ENCODE measurements around the gene SLC37A1.

Gene SLC37A1

GRCh38 chr21:42586406-42586805 is 72.8 kb downstream of the SLC37A1 start:
- Histone ChIP-seq H3K4ac (ENCODE audit: low read depth in 1 of 2, low read length in 2 of 2) (no peak overlapping the region), H4K91ac (ENCODE audit: low read length) (no peak overlapping the region), H2AK5ac (ENCODE audit: low read length, severe bottlenecking) (no peak overlapping the region), H3K9me3 (ENCODE audit: control insufficient read depth, low read length) (no peaks in the 10 kb centered on the region), H3K14ac (ENCODE audit: low read length in 2 of 2) (no peak overlapping the region), H2BK120ac (ENCODE audit: low read depth, low read length) (no peak overlapping the region), H2BK5ac (ENCODE audit: low read depth, low read length, poor library complexity, severe bottlenecking) (no peak overlapping the region), H2BK12ac (ENCODE audit: low read length in 2 of 2) (no peak overlapping the region), H3K27ac (ENCODE audit: low read length, poor library complexity, severe bottlenecking) (no peak overlapping the region), H3K18ac (ENCODE audit: low read depth in 1 of 2, low read length in 2 of 2) (no peak overlapping the region), H3K4me1 (ENCODE audit: control insufficient read depth, insufficient read depth, low read depth, low read length) (peaks cover 3% of the 10 kb centered on the region), H4K8ac (ENCODE audit: low read length) (no peak overlapping the region), H3K36me3 (ENCODE audit: control insufficient read depth in 1 of 2, insufficient read depth in 2 of 2, low read depth in 1 of 2, low read length in 2 of 2) (peaks cover 0 to 3% of the 10 kb centered on the region in 2 experiments), H2AFZ (ENCODE audit: low read depth, low read length) (no peak overlapping the region), H2BK15ac (ENCODE audit: low read depth, poor library complexity, severe bottlenecking) (no peak overlapping the region), H3K79me1 (replicated peaks; ENCODE audit: low read length, poor library complexity, severe bottlenecking) (no peaks in the 10 kb centered on the region), H3K23ac (ENCODE audit: low read length in 2 of 2) (no peak overlapping the region), H3K4me3 (ENCODE audit: insufficient read depth in 1 of 2, low read depth in 1 of 2, low read length in 2 of 2) (no peak overlapping the region), H3K9ac (ENCODE audit: low read length) (no peak overlapping the region), H3K4me2 (ENCODE audit: low read length, poor library complexity, severe bottlenecking) (no peak overlapping the region), H3K27me3 (ENCODE audit: control insufficient read depth in 1 of 2, insufficient read depth in 1 of 2, low read length in 2 of 2) (peaks cover 5 to 35% of the 10 kb centered on the region in 2 experiments)
- 94% methylated on average over 19 of the region's 19 CpGs for WGBS
- no peak for DNase-seq

GRCh38 chr21:42587036-42587435 is 73.4 kb downstream of the SLC37A1 start:
- no peak overlapping the region for H2BK12ac ChIP-seq (ENCODE audit: low read length in 2 of 2)
- H3K4me3 ChIP-seq (ENCODE audit: insufficient read depth in 1 of 2, low read depth in 1 of 2, low read length in 2 of 2) = no peak overlapping the region
- no peak overlapping the region for H4K8ac ChIP-seq (ENCODE audit: low read length)
- peaks cover 6 to 39% of the 10 kb centered on the region in 2 experiments for H3K27me3 ChIP-seq (ENCODE audit: control insufficient read depth in 1 of 2, insufficient read depth in 1 of 2, low read length in 2 of 2)
- H2AFZ ChIP-seq (ENCODE audit: low read depth, low read length) = no peak overlapping the region
- H3K36me3 ChIP-seq (ENCODE audit: control insufficient read depth in 1 of 2, insufficient read depth in 2 of 2, low read depth in 1 of 2, low read length in 2 of 2) = peaks cover 0 to 3% of the 10 kb centered on the region in 2 experiments
- no peak overlapping the region for H3K18ac ChIP-seq (ENCODE audit: low read depth in 1 of 2, low read length in 2 of 2)
- H2BK15ac ChIP-seq (ENCODE audit: low read depth, poor library complexity, severe bottlenecking) = no peak overlapping the region
- no peak overlapping the region for H4K91ac ChIP-seq (ENCODE audit: low read length)
- peaks cover 2% of the 10 kb centered on the region for H3K4me1 ChIP-seq (ENCODE audit: control insufficient read depth, insufficient read depth, low read depth, low read length)
- H3K9ac ChIP-seq (ENCODE audit: low read length) = no peak overlapping the region
- no peak overlapping the region for H2BK5ac ChIP-seq (ENCODE audit: low read depth, low read length, poor library complexity, severe bottlenecking)
- 82% methylated on average over 14 of the region's 15 CpGs for WGBS
- H2BK120ac ChIP-seq (ENCODE audit: low read depth, low read length) = no peak overlapping the region
- H3K4ac ChIP-seq (ENCODE audit: low read depth in 1 of 2, low read length in 2 of 2) = no peak overlapping the region
- no peak overlapping the region for H3K27ac ChIP-seq (ENCODE audit: low read length, poor library complexity, severe bottlenecking)
- no peak overlapping the region for H2AK5ac ChIP-seq (ENCODE audit: low read length, severe bottlenecking)
- no peak for DNase-seq
- H3K14ac ChIP-seq (ENCODE audit: low read length in 2 of 2) = no peak overlapping the region
- H3K79me1 ChIP-seq (replicated peaks; ENCODE audit: low read length, poor library complexity, severe bottlenecking) = no peaks in the 10 kb centered on the region
- no peak overlapping the region for H3K4me2 ChIP-seq (ENCODE audit: low read length, poor library complexity, severe bottlenecking)
- no peak overlapping the region for H3K23ac ChIP-seq (ENCODE audit: low read length in 2 of 2)
- no peaks in the 10 kb centered on the region for H3K9me3 ChIP-seq (ENCODE audit: control insufficient read depth, low read length)

- Histone ChIP-seq H3K14ac (ENCODE audit: low read length in 2 of 2) (no peak overlapping the region), H3K9ac (ENCODE audit: low read length) (no peak overlapping the region), H3K27ac (ENCODE audit: low read length, poor library complexity, severe bottlenecking) (no peak overlapping the region), H3K23ac (ENCODE audit: low read length in 2 of 2) (no peak overlapping the region), H3K4ac (ENCODE audit: low read depth in 1 of 2, low read length in 2 of 2) (no peak overlapping the region), H4K91ac (ENCODE audit: low read length) (no peak overlapping the region), H3K36me3 (ENCODE audit: control insufficient read depth in 1 of 2, insufficient read depth in 2 of 2, low read depth in 1 of 2, low read length in 2 of 2) (no peaks in the 10 kb centered on the region), H2BK120ac (ENCODE audit: low read depth, low read length) (no peak overlapping the region), H3K4me2 (ENCODE audit: low read length, poor library complexity, severe bottlenecking) (no peak overlapping the region), H2BK15ac (ENCODE audit: low read depth, poor library complexity, severe bottlenecking) (no peak overlapping the region), H2AFZ (ENCODE audit: low read depth, low read length) (no peak overlapping the region), H3K18ac (ENCODE audit: low read depth in 1 of 2, low read length in 2 of 2) (no peak overlapping the region), H2BK12ac (ENCODE audit: low read length in 2 of 2) (no peak overlapping the region), H3K27me3 (ENCODE audit: control insufficient read depth in 1 of 2, insufficient read depth in 1 of 2, low read length in 2 of 2) (peaks cover 20 to 45% of the 10 kb centered on the region in 2 experiments), H3K79me1 (replicated peaks; ENCODE audit: low read length, poor library complexity, severe bottlenecking) (no peaks in the 10 kb centered on the region), H4K8ac (ENCODE audit: low read length) (peak overlapping the region; percentile 19), H3K4me1 (ENCODE audit: control insufficient read depth, insufficient read depth, low read depth, low read length) (peaks cover 3% of the 10 kb centered on the region), H3K9me3 (ENCODE audit: control insufficient read depth, low read length) (no peaks in the 10 kb centered on the region), H2AK5ac (ENCODE audit: low read length, severe bottlenecking) (no peak overlapping the region), H2BK5ac (ENCODE audit: low read depth, low read length, poor library complexity, severe bottlenecking) (no peak overlapping the region), H3K4me3 (ENCODE audit: insufficient read depth in 1 of 2, low read depth in 1 of 2, low read length in 2 of 2) (no peak overlapping the region)
- DNase-seq = no peak
- 82% methylated on average over 20 of the region's 20 CpGs for WGBS
Observed at GRCh38 chr21:42590431-42591131, 76.9 kb downstream of the SLC37A1 start.

- no peak overlapping the region for H2AFZ ChIP-seq (ENCODE audit: low read depth, low read length)
- H3K79me1 ChIP-seq (replicated peaks; ENCODE audit: low read length, poor library complexity, severe bottlenecking) = no peaks in the 10 kb centered on the region
- peaks cover 23 to 51% of the 10 kb centered on the region in 2 experiments for H3K27me3 ChIP-seq (ENCODE audit: control insufficient read depth in 1 of 2, insufficient read depth in 1 of 2, low read length in 2 of 2)
- no peaks in the 10 kb centered on the region for H3K36me3 ChIP-seq (ENCODE audit: control insufficient read depth in 1 of 2, insufficient read depth in 2 of 2, low read depth in 1 of 2, low read length in 2 of 2)
- no peak overlapping the region for H3K14ac ChIP-seq (ENCODE audit: low read length in 2 of 2)
- DNase-seq = no peak
- no peak overlapping the region for H3K23ac ChIP-seq (ENCODE audit: low read length in 2 of 2)
- H3K4me3 ChIP-seq (ENCODE audit: insufficient read depth in 1 of 2, low read depth in 1 of 2, low read length in 2 of 2) = no peak overlapping the region
- H2BK120ac ChIP-seq (ENCODE audit: low read depth, low read length) = no peak overlapping the region
- no peak overlapping the region for H3K27ac ChIP-seq (ENCODE audit: low read length, poor library complexity, severe bottlenecking)
- H2AK5ac ChIP-seq (ENCODE audit: low read length, severe bottlenecking) = no peak overlapping the region
- H3K18ac ChIP-seq (ENCODE audit: low read depth in 1 of 2, low read length in 2 of 2) = no peak overlapping the region
- no peak overlapping the region for H2BK15ac ChIP-seq (ENCODE audit: low read depth, poor library complexity, severe bottlenecking)
- H2BK12ac ChIP-seq (ENCODE audit: low read length in 2 of 2) = no peak overlapping the region
- H2BK5ac ChIP-seq (ENCODE audit: low read depth, low read length, poor library complexity, severe bottlenecking) = no peak overlapping the region
- H3K4me1 ChIP-seq (ENCODE audit: control insufficient read depth, insufficient read depth, low read depth, low read length) = peaks cover 3% of the 10 kb centered on the region
- peak overlapping the region; percentile 23 for H4K91ac ChIP-seq (ENCODE audit: low read length)
- 93% methylated on average over 14 of the region's 18 CpGs for WGBS
- no peak overlapping the region for H3K9ac ChIP-seq (ENCODE audit: low read length)
- H3K9me3 ChIP-seq (ENCODE audit: control insufficient read depth, low read length) = no peaks in the 10 kb centered on the region
- no peak overlapping the region for H3K4ac ChIP-seq (ENCODE audit: low read depth in 1 of 2, low read length in 2 of 2)
- H4K8ac ChIP-seq (ENCODE audit: low read length) = no peak overlapping the region
- H3K4me2 ChIP-seq (ENCODE audit: low read length, poor library complexity, severe bottlenecking) = no peak overlapping the region
Observed at GRCh38 chr21:42591170-42591869, 77.7 kb downstream of the SLC37A1 start.
